HG03039 (cell line): ENCODE measurements around the gene STUM.
"Not testable (repeated sequence)": the region's sequence is repeated elsewhere in the genome, so short reads cannot be mapped to it uniquely, and the experiment has no call there.

Experiments
- ATAC-seq: cut with Tn5 transposase; IDR thresholded peaks from one replicate; pipeline ENCODE4 v1.9.1; 2021; ENCODE audit warnings: mild to moderate bottlenecking, moderate library complexity; ENCODE audit not compliant: unreplicated experiment

Gene STUM

GRCh38 chr1:226548256-226549093, at the start of gene STUM:
STUM (plus strand) TSS chr1:226548764; CDS start chr1:226548905, 141 bp downstream.
- ATAC-seq = no peak

DNA sequence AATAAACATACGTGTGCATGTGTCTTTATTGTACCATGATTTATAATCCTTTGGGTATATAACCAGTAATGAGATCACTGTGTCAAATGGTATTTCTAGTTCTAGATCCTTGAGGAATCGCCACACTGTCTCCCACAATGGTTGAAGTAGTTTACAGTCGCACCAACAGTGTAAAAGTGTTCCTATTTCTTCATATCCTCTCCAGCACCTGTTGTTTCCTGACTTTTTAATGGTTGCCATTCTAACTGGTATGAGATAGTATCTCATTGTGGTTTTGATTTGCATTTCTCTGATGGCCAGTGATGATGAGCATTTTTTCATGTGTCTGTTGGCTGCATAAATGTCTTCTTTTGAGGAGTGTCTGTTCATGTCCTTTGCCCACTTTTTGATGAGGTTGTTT, 48.9 kb upstream of the STUM start:
- not testable (repeated sequence) for ATAC-seq

DNA sequence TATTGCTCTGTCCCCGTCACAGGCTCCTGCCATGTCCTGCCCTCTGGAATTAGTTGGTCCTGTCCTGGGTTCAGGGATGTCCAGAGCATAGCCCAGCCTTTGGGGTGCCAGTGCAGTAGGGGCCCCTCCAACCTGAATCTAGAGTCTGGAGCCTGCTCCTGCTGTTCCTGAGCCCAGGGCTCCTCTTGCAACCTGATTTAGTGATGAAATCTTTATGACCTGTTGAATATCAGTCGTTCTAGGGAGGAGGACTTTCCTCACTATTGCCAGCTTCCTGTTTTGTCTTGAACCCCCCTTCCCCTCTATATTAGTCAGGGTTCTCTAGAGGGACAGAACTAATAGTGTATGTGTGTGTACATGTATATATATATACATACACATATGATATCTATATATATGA, 42.5 kb upstream of the STUM start:
- ATAC-seq = no peak

DNA sequence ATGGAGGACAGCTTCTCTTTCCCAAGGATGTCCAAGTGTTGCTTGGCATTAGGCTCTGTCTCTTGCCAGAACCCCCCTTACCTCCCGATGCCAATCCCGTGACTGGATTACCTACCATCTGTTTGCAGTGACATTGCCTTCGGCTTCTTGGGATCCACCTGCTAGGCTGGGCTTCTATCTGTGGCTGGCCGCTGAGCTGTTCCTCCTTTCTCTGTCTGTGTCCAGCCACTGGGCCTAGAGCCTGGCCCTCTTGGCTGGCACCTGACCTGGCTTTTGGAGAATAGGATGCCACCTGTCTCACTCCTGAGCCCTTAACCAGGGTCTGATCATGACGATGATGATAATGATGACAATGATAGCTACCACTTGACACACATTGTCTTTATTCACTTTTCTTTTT, 41.6 kb upstream of the STUM start:
- no peak for ATAC-seq

DNA sequence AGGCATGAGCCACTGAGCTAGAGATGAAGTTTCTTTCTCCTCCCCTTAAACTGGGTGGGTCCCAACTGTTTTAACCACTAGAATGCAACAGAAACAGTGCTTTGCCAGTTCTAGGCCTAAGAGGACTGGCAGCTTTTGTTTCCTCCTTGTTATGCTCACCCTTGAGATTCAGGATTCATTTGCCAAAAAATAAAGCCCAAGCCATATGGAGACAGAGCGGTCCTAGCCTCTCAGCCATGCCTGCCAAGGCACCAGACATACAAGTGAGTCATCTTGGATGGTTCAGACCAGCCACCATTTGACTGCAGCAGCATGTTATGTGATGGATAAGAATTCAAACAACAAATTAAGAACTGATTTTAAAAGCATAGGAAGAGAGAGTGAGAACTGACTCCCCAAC, 38.1 kb upstream of the STUM start:
- no peak for ATAC-seq

GRCh38 chr1:226511296-226511695, 37.3 kb upstream of the STUM start:
- ATAC-seq = no peak

- ATAC-seq = no peak
Observed at GRCh38 chr1:226512076-226512728, 36.4 kb upstream of the STUM start.

- no peak for ATAC-seq
Observed at GRCh38 chr1:226518375-226518774, 30.2 kb upstream of the STUM start.

GRCh38 chr1:226519135-226519534, 29.4 kb upstream of the STUM start:
- ATAC-seq = no peak

- ATAC-seq = no peak
Observed at GRCh38 chr1:226519716-226520598, 28.6 kb upstream of the STUM start.

- no peak for ATAC-seq
Observed at GRCh38 chr1:226520640-226521355, 27.8 kb upstream of the STUM start.

GRCh38 chr1:226523646-226524406, 24.7 kb upstream of the STUM start:
- ATAC-seq = no peak

GRCh38 chr1:226524547-226524946, 24.0 kb upstream of the STUM start:
- no peak for ATAC-seq

- no peak for ATAC-seq
Observed at GRCh38 chr1:226525750-226526149, 22.8 kb upstream of the STUM start.

GRCh38 chr1:226526801-226527595, 21.6 kb upstream of the STUM start:
- no peak for ATAC-seq

GRCh38 chr1:226529891-226530290, 18.7 kb upstream of the STUM start:
- no peak for ATAC-seq

- ATAC-seq = no peak
Observed at GRCh38 chr1:226530591-226530990, 18.0 kb upstream of the STUM start.

- no peak for ATAC-seq
Observed at GRCh38 chr1:226531360-226532093, 17.0 kb upstream of the STUM start.

DNA sequence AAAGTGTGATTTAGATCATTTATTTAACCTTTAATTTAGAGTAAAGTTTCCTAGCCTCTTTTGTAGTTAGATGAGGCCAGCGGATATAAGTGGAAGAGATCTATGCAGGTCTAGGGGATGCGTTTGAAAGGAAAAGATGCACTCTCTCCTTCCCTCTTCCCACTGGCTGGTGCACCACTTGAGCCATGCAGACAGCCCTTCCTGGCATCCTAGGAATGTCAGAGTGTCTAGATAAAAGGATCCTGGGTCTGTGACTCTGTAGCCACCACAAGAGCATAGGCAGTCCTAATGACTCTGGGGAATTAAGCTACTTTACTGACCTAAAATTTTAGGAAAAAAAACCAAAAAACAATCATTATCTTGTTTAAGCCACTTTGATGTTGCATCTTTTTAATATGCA, 16.0 kb upstream of the STUM start:
- no peak for ATAC-seq
